HG03520 (cell line): ENCODE measurements around the gene SH3RF3.

ENCODE experiments used
- ATAC-seq: cut with Tn5 transposase; IDR thresholded peaks from one replicate; pipeline ENCODE4 v1.9.1; 2021; ENCODE audit warnings: mild to moderate bottlenecking, moderate library complexity; ENCODE audit not compliant: unreplicated experiment

The SH3RF3 gene

DNA sequence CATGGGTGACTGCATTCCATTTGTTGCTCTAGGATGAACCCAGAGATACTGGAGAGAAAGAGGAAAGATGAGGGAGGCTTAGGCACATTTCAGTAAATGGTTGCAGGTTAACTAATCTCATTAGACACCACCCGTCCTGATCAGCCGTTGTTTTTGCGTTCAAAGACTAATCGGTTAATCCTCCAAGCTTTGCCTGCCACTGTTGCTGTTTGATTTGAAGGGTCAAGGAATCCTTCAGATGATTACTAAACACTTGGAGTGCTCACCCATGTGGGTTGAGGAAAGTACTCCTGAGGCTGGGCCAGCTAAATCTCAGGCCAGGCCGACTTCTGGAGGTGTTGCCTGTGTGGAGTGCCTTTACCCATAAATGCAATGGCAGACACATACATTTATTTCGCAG, 8.6 kb downstream of the SH3RF3 start:
- no peak for ATAC-seq

- ATAC-seq, result no peak
These were observed 9.4 kb downstream of the SH3RF3 start for GRCh38 chr2:109138449-109138848.

- no peak for ATAC-seq
These were observed 10.0 kb downstream of the SH3RF3 start for GRCh38 chr2:109139002-109139401.

DNA sequence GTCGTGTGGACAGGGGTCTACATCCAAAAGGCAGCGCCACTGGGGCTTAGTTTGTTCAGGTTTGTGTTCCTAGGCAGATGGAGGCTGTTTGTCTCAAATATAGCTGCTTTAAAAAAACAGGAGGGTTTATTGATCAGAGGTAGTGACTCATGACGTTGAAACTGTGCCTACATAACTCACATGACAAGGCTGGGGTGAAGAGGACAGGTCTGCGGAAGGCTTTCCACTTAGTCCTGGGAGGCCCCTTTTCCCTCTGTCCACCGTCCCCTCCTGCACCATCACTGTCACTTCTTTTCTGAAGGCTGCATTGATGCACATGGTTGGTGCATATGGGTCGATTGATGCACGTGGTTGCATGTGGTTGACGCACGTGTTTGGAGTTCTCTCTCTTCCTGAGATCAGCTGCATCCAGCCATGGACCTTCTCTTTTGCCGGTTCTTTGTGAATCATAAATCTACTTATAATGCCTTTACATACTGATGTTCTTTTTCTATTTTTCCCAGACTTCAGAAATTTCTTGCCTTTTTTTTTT, 10.9 kb downstream of the SH3RF3 start:
- ATAC-seq, result no peak

- ATAC-seq, result no peak
These were observed 12.1 kb downstream of the SH3RF3 start for GRCh38 chr2:109141006-109141600.

DNA sequence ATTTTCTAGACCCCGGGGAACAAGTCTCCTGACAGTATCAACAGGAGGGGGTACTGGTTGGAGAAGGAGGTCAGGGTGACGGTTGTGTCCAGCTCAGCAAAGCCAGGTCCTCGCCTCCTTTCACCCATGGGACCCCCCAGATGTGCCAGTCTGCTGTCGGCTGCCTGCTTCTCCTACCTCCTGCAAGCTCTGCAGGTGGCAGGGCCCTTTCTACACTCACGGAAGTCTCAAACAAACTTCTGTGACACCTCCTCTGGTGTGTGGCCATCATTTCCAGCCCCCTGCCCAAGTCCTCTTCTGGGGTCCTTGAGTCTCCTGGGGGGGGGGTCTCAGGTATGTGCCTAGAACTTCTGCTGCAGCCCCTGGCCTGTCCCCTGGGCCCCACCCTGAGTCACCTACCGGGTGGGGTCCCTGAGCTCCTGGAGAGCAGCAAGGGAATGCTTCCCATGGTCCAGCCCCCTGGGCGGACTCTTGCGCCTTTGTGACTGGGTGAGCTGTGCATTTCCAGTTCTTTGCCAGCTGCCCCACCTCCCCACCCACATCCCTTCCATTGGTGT, 12.8 kb downstream of the SH3RF3 start:
- ATAC-seq, result no peak

DNA sequence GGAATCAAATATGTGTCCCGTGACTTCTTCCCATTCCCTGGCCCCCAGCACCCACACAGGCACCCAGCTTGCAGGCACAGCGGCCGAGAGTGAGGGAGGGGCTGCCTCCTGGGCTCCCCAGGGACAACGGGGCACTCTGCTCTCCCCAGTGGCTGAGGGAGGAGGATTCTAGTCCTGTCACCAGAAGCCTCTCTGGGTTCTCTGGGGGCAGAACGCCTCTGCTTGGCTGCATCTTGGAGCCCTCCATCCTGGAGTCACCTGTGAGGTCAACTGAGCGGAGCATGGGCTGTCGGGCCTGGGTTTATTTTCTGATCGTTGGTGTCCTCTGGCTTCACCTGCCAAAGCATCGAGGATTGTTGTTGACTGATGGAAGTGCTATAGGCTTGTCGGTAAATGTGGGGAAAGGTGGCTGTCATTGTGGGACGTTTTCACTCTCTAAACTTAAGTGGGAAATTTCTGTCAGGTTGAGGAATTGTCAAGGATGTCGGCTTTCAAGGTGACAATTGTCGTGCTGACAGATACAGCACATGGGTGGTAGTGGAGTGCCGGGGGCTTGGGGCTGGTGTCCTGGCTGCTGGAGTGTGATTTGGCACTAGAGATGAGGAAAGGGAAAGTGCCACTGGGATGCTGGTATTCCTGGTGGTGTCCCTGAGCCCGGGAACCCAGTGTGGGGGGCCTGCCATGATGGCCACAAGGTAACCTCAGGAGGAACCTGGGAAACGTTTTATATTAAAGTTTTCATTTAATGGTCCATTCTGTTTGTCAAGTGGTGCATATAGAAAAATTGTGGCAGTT, 13.6 kb downstream of the SH3RF3 start:
- no peak for ATAC-seq

- ATAC-seq, result peak; percentile 89
These were observed 14.5 kb downstream of the SH3RF3 start for GRCh38 chr2:109143214-109144187.

DNA sequence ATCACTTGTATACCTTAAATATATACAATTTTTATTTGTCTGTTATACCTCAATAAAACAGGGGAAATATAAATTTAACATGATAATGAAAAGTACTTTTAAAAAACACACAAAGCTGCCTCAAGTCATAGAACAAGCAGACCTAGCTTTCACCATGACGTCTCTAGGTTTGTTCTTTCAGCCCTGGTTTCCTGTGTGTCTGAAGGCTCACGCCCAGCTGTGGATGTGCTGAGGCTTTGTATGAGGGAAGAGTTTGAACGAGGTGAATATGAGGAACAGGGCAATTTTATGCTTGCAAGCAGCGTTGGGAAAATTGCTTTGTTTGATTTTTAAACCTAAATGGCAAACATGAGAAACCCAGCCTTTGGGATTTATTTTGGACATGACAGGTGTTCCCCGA, 15.3 kb downstream of the SH3RF3 start:
- ATAC-seq, result peak; percentile 50

DNA sequence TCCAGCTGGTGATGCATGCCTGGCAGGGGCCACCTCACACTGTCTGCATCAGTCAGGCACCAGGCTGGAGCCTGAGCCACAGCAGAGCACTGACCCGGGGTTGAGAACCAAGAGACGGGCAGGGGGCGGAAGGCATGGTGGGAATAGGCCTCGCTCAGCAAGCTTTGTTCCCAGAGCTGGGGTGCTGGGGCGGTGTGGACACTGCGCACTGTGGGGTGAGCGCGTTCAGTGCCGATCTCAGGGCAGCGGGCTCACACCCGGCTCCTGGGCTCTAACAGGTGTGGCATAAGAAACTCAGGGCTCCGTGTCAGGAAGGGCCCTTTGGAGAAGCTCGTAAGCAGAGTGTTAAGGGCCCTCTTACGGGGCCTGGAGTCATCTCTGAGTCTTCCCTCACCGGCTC, 15.7 kb downstream of the SH3RF3 start:
- no peak for ATAC-seq

DNA sequence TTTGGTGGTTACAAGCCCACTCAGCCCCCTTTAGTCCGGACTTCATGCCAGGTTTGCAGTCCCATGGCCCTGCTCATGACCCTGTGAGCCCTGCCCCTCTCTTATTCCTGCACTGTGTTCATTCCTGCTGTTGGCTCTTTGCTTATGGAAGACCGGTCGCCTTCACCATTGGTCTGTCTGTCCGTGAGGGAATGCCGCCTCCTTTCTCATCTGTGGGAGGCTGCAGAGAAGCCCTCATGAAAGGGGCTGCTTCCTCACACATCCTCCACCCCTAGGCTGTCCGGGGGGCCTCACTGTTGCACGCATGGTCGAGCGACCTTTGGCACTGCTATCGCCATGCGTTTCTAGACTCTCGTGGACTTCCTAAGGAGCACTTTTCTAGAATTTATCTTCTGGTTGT, 16.3 kb downstream of the SH3RF3 start:
- no peak for ATAC-seq

DNA sequence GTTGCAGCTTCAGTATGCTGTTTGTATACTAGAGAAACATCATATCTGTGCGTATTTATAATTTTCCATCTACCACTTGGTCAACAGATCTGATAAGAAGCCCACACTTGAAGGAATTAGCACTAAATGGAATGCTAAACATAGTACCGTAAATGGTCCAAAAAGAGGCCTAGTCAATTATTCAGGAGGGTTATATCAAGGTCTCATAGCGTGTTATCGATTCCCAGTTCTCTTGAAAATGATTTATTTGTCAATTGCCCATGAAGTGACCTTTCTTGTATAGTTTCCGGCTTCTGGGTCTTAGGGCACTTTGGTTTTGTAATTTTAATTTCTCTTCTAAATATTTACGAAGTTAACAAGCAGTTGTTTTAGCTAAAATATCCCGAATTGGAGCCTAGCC, 18.4 kb downstream of the SH3RF3 start:
- no peak for ATAC-seq

GRCh38 chr2:109148117-109148746, 19.2 kb downstream of the SH3RF3 start:
- no peak for ATAC-seq

DNA sequence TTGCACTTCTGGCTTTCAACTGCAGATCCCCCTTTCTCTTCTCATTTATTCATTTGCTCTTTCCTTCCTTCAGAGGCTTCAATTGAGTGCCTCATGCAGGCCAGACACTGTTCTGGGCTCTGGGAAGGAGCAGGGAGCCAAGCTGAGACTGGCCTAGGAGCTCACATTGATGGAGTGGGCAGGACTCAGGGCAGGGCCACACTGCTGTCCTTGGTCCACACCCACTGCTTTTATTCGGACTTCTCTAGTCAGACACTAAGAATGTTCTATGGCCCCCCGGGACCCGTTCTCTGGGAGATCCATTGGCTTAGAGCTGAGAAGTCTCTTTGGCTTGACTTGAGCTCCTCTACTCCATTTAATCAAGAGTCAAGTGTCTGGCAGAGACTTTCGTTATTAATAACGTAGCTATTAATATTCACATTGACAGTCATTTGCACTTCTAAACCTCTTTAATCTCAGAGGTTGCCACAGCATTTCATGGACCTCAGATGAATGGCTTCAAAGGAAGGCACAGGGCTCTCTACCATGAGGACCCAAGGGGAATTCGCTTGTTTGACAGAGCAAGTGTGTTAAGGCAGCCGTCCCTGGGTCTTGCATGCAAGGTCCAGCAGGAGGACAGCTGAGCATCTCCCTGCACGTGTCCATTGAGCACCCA, 20.1 kb downstream of the SH3RF3 start:
- no peak for ATAC-seq

DNA sequence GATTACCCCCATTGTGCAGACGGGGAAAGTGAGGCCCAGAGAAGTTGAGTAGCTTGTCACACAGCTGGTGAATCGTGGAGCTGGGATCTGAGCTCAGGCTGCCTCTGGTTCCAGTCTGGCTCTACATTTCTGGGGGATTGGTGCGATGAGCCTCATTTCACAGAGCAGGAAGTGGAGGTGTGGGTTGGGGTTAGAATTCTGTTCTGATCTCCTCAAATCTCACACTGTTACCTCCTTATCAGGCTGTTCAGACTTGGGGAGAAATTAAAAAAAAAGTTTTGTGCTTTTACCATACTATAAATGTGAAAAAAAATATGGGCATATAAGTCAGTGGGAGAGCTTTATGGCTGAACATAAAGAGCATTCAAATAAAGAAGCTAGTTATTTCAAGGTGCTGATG, 21.6 kb downstream of the SH3RF3 start:
- no peak for ATAC-seq

- no peak for ATAC-seq
These were observed 22.5 kb downstream of the SH3RF3 start for GRCh38 chr2:109151519-109151918.

- ATAC-seq, result no peak
These were observed 24.2 kb downstream of the SH3RF3 start for GRCh38 chr2:109153005-109153784.

GRCh38 chr2:109153807-109154206, 24.8 kb downstream of the SH3RF3 start:
- no peak for ATAC-seq

- ATAC-seq, result no peak
These were observed 25.2 kb downstream of the SH3RF3 start for GRCh38 chr2:109154226-109154625.
